Mucosa of descending colon (tissue), 3 donors: ENCODE results near the gene ARL15. TPM values are rescaled to one million over a fixed set of nuclear protein-coding genes. Genes with fewer than 3 reads are reported as not detected.

Experiments used
- ATAC-seq: fragments of 200-7000 bp; cut with Tn5 transposase; one replicate; pipeline ENCODE4 v1.9.1; 2020; ENCODE audit warnings: mild to moderate bottlenecking, moderate library complexity
- DNase-seq, 3 donors: peaks; one replicate each; pipeline ENCODE4 v3.0.0-alpha.2; 2020
- H3K36me3 ChIP-seq: fragments of 200-600 bp; one replicate; pipeline ENCODE4 v1.8.0; 2021; ENCODE audit warnings: low read depth, mild to moderate bottlenecking
- H3K4me1 ChIP-seq: fragments of 200-600 bp; one replicate; pipeline ENCODE4 v1.8.0; 2021; ENCODE audit warnings: low read depth, mild to moderate bottlenecking
- H3K4me3 ChIP-seq: fragments of 200-600 bp; one replicate; pipeline ENCODE4 v1.8.0; 2021; ENCODE audit warnings: mild to moderate bottlenecking
- H3K9me3 ChIP-seq: fragments of 200-600 bp; one replicate; pipeline ENCODE4 v1.8.0; 2021; ENCODE audit warnings: mild to moderate bottlenecking
- CTCF ChIP-seq: fragments of 200-600 bp; IDR thresholded peaks from one replicate; pipeline ENCODE4 v1.8.0; 2022; ENCODE audit warnings: antibody characterized with exemption, mild to moderate bottlenecking
- intact Hi-C, 2 donors: fragments of 100-400 bp; cut with DNase I in 1 of 2; cut with micrococcal nuclease in 1 of 2; formaldehyde crosslinking; loops; one replicate each; pipeline versions ENCODE4 v1.11.0 to v1.11.1; 2022; cut with DNase I, micrococcal nuclease
- total RNA-seq, 3 donors: library from RNA; stranded (reverse); fragmentation: NEBNext Ultra II Directional in 2 of 3; extraction: Animal tissue kit (Norgen Biotek cat#: 25700) in 2 of 3; gene quantifications; one replicate each; pipeline versions ENCODE4 v1.2.1 to v1.2.4, GENCODE V29; 2021 to 2023
- donor health status: DM: no; HTN: no; CAD: no; lungs with moderate emphysema.
- donor health status: DM: no; HTN: no; CAD: no.
- donor health status: DM: no; HTN: yes; CAD: no.

The ARL15 gene
- total RNA-seq, 3 donors from 2014 or later = 21.2 to 34.8 (median 30.1) TPM

- TF ChIP-seq CTCF = no peak
- H3K36me3 ChIP-seq = no peaks in the 10 kb centered on the region
- no peaks in the 10 kb centered on the region for H3K9me3 ChIP-seq
- intact Hi-C loops = no loop called here
- ATAC-seq (no peak), DNase-seq (no peak)
- H3K4me1 ChIP-seq = no peaks in the 10 kb centered on the region
- H3K4me3 ChIP-seq = no peak overlapping the region
Measured at GRCh38 chr5:54205453-54205852, 104.9 kb downstream of the ARL15 start.

GRCh38 chr5:54197018-54197417, 113.4 kb downstream of the ARL15 start:
- Histone ChIP-seq H3K4me1 (no peaks in the 10 kb centered on the region), H3K36me3 (no peaks in the 10 kb centered on the region), H3K9me3 (no peaks in the 10 kb centered on the region), H3K4me3 (no peak overlapping the region)
- no peak for DNase-seq
- no peak for TF ChIP-seq CTCF
- intact Hi-C loops = no loop called here
- no peak for ATAC-seq

- no peak overlapping the region for H3K4me3 ChIP-seq
- TF ChIP-seq CTCF = no peak
- intact Hi-C loops = no loop called here
- no peaks in the 10 kb centered on the region for H3K9me3 ChIP-seq
- H3K4me1 ChIP-seq = no peaks in the 10 kb centered on the region
- DNase-seq (no peak), ATAC-seq (no peak)
- H3K36me3 ChIP-seq = no peaks in the 10 kb centered on the region
Measured at GRCh38 chr5:54195701-54196100, 114.7 kb downstream of the ARL15 start.

GRCh38 chr5:54194318-54194717, 116.1 kb downstream of the ARL15 start:
- Histone ChIP-seq H3K4me1 (no peaks in the 10 kb centered on the region), H3K36me3 (no peaks in the 10 kb centered on the region), H3K9me3 (no peaks in the 10 kb centered on the region), H3K4me3 (no peak overlapping the region)
- intact Hi-C loops = no loop called here
- no peak for TF ChIP-seq CTCF
- ATAC-seq (no peak), DNase-seq (no peak)

GRCh38 chr5:54187694-54188093, 122.7 kb downstream of the ARL15 start:
- peaks cover 11% of the 10 kb centered on the region for H3K4me1 ChIP-seq
- no peak for TF ChIP-seq CTCF
- H3K9me3 ChIP-seq = no peaks in the 10 kb centered on the region
- intact Hi-C loops = no loop called here
- no peak for DNase-seq
- H3K4me3 ChIP-seq = no peak overlapping the region
- ATAC-seq = no peak
- no peaks in the 10 kb centered on the region for H3K36me3 ChIP-seq

- Histone ChIP-seq H3K36me3 (no peaks in the 10 kb centered on the region), H3K9me3 (no peaks in the 10 kb centered on the region), H3K4me1 (peaks cover 11% of the 10 kb centered on the region), H3K4me3 (no peak overlapping the region)
- TF ChIP-seq CTCF = no peak
- DNase-seq (no peak), ATAC-seq (no peak)
- intact Hi-C loops = no loop called here
Measured at GRCh38 chr5:54186912-54187445, 123.4 kb downstream of the ARL15 start.
